SK-N-MC (cell line): ENCODE measurements around the gene PDF.

Source experiments
- EZH2 ChIP-seq: fragments of 200-600 bp; sonication (generic); IDR thresholded peaks from one replicate; pipeline ENCODE4 v1.6.1; 2017; ENCODE audit warnings: antibody characterized with exemption
- POLR2AphosphoS5 ChIP-seq: IDR thresholded peaks from 2 replicates; pipeline ENCODE4 v1.6.1; 2012; ENCODE audit warnings: mild to moderate bottlenecking, low read depth, low read length, borderline replicate concordance

DNA sequence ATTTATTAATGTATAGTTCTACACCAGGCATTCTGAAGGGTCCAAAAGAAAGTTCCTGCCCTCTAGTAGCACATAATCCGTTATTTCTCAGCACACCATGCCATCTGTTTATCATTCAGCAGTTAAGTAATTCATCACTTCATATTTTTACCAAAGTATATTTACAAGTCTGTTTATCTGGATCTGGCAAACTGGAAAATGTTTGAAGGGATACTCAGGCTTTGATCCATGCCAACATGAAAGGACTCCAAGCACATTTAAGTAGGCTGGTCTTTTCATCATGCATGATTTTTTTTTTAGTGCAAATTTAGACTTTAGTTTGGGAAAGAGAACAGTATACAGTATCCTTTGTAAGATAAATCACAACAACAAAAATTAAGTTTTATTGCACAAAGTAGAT is 23.3 kb downstream of the PDF start:
- TF ChIP-seq EZH2, result no peak
- TF ChIP-seq POLR2AphosphoS5, result no peak
